Epithelial cell of proximal tubule (primary cell): ENCODE measurements around the gene CEP112. TPM values are rescaled to one million over a fixed set of nuclear protein-coding genes. Genes with fewer than 3 reads are reported as not detected.

Experiments
- DNase-seq: peaks from one replicate; pipeline ENCODE4 v3.0.0-alpha.2; 2011; ENCODE audit warnings: low read depth
- H3K4me3 ChIP-seq: 2 replicates; pipeline ENCODE4 v1.5.1; 2011; ENCODE audit warnings: low read depth, mild to moderate bottlenecking, low read length
- total RNA-seq: library from RNA; depleted of rRNA; stranded (reverse); fragments of >200 nt; gene quantifications from 2 replicates; pipeline ENCODE4 v1.2.3, GENCODE V29; 2015
- TF ChIP-seq, protein P1 (sequence below): conservative IDR thresholded peaks from 2 replicates; pipeline ENCODE4 v1.5.1; 2012; ENCODE audit warnings: low read depth, mild to moderate bottlenecking, low read length

Gene CEP112
- total RNA-seq, 1 donor from 2014 or later = 4.7 TPM

- no peak for DNase-seq
Observed at GRCh38 chr17:66190738-66191592, 968 bp downstream of the CEP112 start.

DNA sequence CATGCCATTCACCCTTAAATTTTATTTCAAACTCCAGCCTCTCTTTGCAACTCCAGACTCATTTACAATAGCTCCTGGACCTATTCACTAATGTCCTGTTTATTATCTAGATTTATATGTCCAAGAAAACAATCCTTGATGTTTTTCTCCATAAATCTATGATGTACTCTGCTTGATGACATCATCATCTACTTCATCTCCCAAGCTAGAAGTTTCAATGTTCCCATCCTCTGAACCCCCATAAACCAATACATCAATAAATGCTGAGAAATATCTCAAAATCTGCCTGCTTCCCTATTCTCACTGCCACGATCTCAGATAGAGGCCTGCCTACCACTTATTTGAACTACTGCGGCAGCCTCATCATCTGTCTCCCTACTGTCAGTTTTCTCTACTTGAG, 4.2 kb downstream of the CEP112 start:
- TF ChIP-seq, protein P1, sequence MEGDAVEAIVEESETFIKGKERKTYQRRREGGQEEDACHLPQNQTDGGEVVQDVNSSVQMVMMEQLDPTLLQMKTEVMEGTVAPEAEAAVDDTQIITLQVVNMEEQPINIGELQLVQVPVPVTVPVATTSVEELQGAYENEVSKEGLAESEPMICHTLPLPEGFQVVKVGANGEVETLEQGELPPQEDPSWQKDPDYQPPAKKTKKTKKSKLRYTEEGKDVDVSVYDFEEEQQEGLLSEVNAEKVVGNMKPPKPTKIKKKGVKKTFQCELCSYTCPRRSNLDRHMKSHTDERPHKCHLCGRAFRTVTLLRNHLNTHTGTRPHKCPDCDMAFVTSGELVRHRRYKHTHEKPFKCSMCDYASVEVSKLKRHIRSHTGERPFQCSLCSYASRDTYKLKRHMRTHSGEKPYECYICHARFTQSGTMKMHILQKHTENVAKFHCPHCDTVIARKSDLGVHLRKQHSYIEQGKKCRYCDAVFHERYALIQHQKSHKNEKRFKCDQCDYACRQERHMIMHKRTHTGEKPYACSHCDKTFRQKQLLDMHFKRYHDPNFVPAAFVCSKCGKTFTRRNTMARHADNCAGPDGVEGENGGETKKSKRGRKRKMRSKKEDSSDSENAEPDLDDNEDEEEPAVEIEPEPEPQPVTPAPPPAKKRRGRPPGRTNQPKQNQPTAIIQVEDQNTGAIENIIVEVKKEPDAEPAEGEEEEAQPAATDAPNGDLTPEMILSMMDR = no peak
- no peak overlapping the region for H3K4me3 ChIP-seq
- no peak for DNase-seq

More at GRCh38 chr17:66190738-66191592, 968 bp downstream of the CEP112 start:
- TF ChIP-seq, protein P1 = no peak
- peak overlapping the region; percentile 74 for H3K4me3 ChIP-seq

DNA sequence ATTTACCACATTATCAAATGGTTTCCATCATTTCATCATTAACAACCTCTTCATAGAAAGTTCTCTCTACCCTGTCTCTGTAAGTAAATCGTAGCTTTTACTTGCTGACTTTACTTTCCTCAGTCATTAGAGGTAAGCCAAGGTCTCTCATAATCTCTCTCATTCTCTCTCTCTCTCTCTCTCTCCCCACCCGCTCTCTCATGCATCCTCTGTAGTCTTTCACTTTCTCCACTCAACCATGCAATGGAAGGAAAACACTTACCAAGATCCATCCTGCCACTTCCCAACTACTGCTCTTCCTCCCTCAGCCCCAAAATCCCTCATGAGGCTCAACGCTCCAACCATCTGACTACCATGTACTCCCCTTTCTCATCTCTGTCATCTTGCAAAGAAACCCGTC, 6.1 kb downstream of the CEP112 start:
- no peak for DNase-seq
- TF ChIP-seq, protein P1 = no peak
- H3K4me3 ChIP-seq = no peak overlapping the region

DNA sequence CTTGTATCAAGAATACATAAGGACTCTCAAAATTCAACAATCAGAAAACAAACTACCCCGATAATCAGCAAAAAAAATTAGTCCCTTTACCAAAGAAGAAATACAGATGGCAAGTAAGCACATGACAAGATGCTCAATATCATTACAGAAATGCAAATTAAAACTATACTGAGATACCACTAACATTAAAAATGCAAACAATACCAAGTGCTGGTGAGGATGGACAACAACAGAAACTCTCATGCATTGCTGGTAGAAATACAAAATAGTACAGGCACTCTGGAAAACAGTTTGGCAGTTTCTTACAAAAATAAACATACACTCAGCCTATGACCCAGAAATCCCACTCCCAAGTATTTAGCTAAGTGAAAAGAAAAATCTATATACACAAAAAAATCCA, 7.5 kb downstream of the CEP112 start:
- TF ChIP-seq, protein P1 = no peak
- no peak for DNase-seq

DNA sequence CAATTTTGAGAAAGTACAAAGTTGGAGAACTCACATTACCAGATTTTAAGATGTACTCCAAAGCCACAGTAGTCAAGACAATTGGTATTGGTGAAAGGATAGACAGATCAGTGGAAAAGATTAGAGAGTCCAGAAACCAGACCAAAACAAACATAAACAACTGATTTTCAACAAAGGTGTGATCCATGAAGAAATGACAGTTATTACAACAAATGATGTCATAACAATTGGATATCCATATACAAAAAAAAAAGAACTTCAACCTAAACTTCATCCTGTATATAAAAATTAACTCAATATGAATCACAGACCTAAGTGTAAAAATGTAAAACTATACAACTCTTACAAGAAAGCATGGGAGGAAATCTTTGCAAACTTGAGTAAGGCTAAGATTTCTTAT, 8.4 kb downstream of the CEP112 start:
- H3K4me3 ChIP-seq = no peak overlapping the region
- TF ChIP-seq, protein P1 = no peak
- no peak for DNase-seq

More for the DNA sequence above, 7.5 kb downstream of the CEP112 start:
- H3K4me3 ChIP-seq = no peak overlapping the region

DNA sequence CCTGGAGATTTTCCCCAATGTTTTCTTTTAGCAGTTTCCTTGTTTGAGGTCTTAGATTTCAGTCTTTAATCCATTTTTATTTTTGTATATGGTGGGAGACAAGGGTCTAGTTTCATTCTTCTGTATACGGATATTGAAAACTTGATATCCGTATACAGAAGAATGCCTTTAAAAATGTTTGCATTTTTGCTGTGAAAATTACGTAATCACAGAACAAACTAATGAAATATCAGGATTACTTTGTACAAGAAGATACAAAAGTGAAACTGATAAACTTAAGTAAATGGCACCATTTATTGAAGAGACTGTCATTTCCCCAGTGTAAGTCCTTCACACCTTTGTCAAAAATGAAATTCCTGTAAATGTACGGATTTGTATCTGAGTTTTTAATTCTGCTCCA, 13.3 kb downstream of the CEP112 start:
- H3K4me3 ChIP-seq = no peak overlapping the region

More for the DNA sequence above, 13.3 kb downstream of the CEP112 start:
- DNase-seq = no peak
- TF ChIP-seq, protein P1 = no peak
